ENCODE measurements around the gene JADE2.

GRCh38 chr5:134526483-134527155 lies 1.1 kb downstream of the JADE2 start:
- TF ChIP-seq POLR2A (IDR thresholded peaks at IDR 0.05; ENCODE audit: borderline replicate concordance, extremely low read depth, insufficient read depth, insufficient read length), result no peak
- no peak for TF ChIP-seq EGR1 (IDR thresholded peaks at IDR 0.05; ENCODE audit: low read depth)
- TF ChIP-seq RAD21 (IDR thresholded peaks at IDR 0.05; ENCODE audit: low read depth), result no peak
- peak; percentile 71 for TF ChIP-seq POLR2AphosphoS5 (IDR thresholded peaks at IDR 0.05; ENCODE audit: low read depth, low read length)
- no peak for TF ChIP-seq ZNF274 (IDR thresholded peaks at IDR 0.05; ENCODE audit: low read depth, low read length)
- peak in 2 of 3 experiments; percentile 11 to 39; a peak in 1 of 6 replicates for TF ChIP-seq CTCF (IDR thresholded peaks at IDR 0.05 in 2 of 3, conservative IDR thresholded peaks at IDR 0.05 in 1 of 3; ENCODE audit: borderline replicate concordance in 1 of 3, insufficient read depth in 1 of 3, low read depth in 2 of 3, low read length in 2 of 3)
